Stomach (tissue), 9 donors: ENCODE data around the gene FAM171A1. TPM values are rescaled to one million over a fixed set of nuclear protein-coding genes. Genes with fewer than 3 reads are reported as not detected.
"Not testable (repeated sequence)": the region's sequence is repeated elsewhere in the genome, so short reads cannot be mapped to it uniquely, and the experiment has no call there.

Experiments
- DNase-seq, 2 donors: peaks; one replicate each; pipeline versions ENCODE4 v3.0.0 to v3.0.0-alpha.2; 2013 to 2019
- H3K27ac ChIP-seq, 5 donors: fragments of 200-600 bp in 4 of 5; sonication (generic) in 4 of 5; one replicate each; pipeline ENCODE4 v1.5.1; 2013 to 2019; ENCODE audit warnings: mild to moderate bottlenecking in 1 of 5, moderate library complexity in 1 of 5
- H3K27me3 ChIP-seq, 3 donors: fragments of 200-600 bp; sonication (generic); one replicate each; pipeline ENCODE4 v1.5.1; 2017 to 2019; ENCODE audit warnings: mixed run types in 1 of 3
- H3K36me3 ChIP-seq, 4 donors: fragments of 200-600 bp; sonication (generic); 1 replicate in 3 of 4; 2 replicates in 1 of 4; pipeline ENCODE4 v1.5.1; 2016 to 2019
- H3K4me1 ChIP-seq, 4 donors: fragments of 200-600 bp; sonication (generic); one replicate each; pipeline ENCODE4 v1.5.1; 2016 to 2019
- H3K4me3 ChIP-seq, 4 donors: fragments of 200-600 bp; sonication (generic) in 3 of 4; one replicate each; pipeline ENCODE4 v1.5.1; 2016 to 2019; ENCODE audit warnings: mild to moderate bottlenecking in 1 of 4
- H3K9me3 ChIP-seq, 4 donors: fragments of 200-600 bp; sonication (generic); one replicate each; pipeline ENCODE4 v1.5.1; 2016 to 2019
- EP300 ChIP-seq: sonication (generic); formaldehyde crosslinking; IDR thresholded peaks from one replicate; pipeline ENCODE4 v1.6.1; 2017; ENCODE audit warnings: antibody characterized with exemption
- POLR2A ChIP-seq, 4 donors: fragments of 450-650 bp; IDR thresholded peaks; one replicate each; pipeline ENCODE4 v1.6.1; 2016; ENCODE audit warnings: antibody characterized with exemption in 4 of 4, control low read depth in 2 of 4, mild to moderate bottlenecking in 1 of 4, moderate library complexity in 1 of 4
- POLR2AphosphoS5 ChIP-seq, 3 donors: sonication (generic); formaldehyde crosslinking; IDR thresholded peaks; one replicate each; pipeline ENCODE4 v1.6.1; 2016; ENCODE audit warnings: antibody characterized with exemption in 3 of 3
- WGBS, 5 donors: extraction: QIAGEN DNeasy Blood & Tissue Kit in 3 of 5; methylation state at CpG; one replicate each; pipeline versions ENCODE4 v1.1.5 to v1.1.7; 2013 to 2018; 5-methylcytosine and 5-hydroxymethylcytosine counted together
- intact Hi-C: fragments of 100-400 bp; cut with DNase I; formaldehyde crosslinking; loops from one replicate; pipeline ENCODE4 v1.15.1; 2023; ENCODE audit warnings: low total_unique reads
- polyA plus RNA-seq, 3 donors: library from polyadenylated mRNA; stranded (reverse); fragments of 200-250 nt; gene quantifications; one replicate each; pipeline ENCODE4 v1.2.3, GENCODE V29; 2013
- total RNA-seq, 5 donors: library from RNA; depleted of rRNA; stranded (reverse); fragments of >200 nt; gene quantifications; one replicate each; pipeline versions ENCODE4 v1.1.0 to v1.2.3, GENCODE V29; 2014 to 2016
- TF ChIP-seq, protein P1 (sequence below), 7 experiments: fragments of 450-650 bp in 4 of 7; fragments of 200-600 bp in 3 of 7; sonication (generic) in 3 of 7; IDR thresholded peaks; one replicate each; pipeline ENCODE4 v1.5.1; 2016 to 2019; ENCODE audit warnings: antibody characterized with exemption in 7 of 7, control low read depth in 2 of 7, mild to moderate bottlenecking in 1 of 7
- donor health status: healthy with polysubstance abuse.
- donor health status: Bipolar disorder and iron deficiency.
- donor health status: healthy.

FAM171A1 gene
- total and polyA plus RNA-seq, 8 donors: 1.8 to 98.7 (median 10.3) TPM

DNA sequence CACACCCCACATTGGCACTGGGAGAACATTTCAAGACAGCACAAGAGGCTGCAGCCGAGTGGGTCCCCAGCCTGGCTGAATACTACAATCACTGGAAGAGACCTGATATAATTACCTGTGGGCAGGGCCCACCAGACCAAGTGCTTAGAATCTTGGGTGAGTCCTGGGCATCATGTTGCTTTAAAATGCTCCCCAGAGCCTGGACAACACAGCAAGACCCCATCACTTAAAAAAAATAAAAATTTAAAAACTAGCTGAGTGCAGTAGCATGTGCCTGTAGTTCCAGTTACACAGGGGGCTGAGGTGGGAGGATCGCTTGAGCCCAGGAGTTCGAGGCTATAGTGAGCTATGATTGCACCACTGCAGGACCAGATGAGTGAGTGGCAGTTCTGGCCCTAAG lies 28.1 kb downstream of the FAM171A1 start:
- H3K27ac ChIP-seq: no peak overlapping the region
- H3K4me1 ChIP-seq: peaks cover 7 to 36% (median 20%) of the 10 kb centered on the region in 4 donors
- intact Hi-C loops: no loop called here
- H3K36me3 ChIP-seq: no peaks in the 10 kb centered on the region
- 90 to 99% (median 94%) methylated on average over 3 of the region's 3 CpGs for WGBS, 5 donors
- DNase-seq: no peak
- no peak overlapping the region for H3K4me3 ChIP-seq
- no peaks in the 10 kb centered on the region for H3K27me3 ChIP-seq
- TF ChIP-seq POLR2A (IDR thresholded peaks at IDR 0.05) (no peak), POLR2AphosphoS5 (IDR thresholded peaks at IDR 0.05) (no peak)
- H3K9me3 ChIP-seq: no peaks in the 10 kb centered on the region

DNA sequence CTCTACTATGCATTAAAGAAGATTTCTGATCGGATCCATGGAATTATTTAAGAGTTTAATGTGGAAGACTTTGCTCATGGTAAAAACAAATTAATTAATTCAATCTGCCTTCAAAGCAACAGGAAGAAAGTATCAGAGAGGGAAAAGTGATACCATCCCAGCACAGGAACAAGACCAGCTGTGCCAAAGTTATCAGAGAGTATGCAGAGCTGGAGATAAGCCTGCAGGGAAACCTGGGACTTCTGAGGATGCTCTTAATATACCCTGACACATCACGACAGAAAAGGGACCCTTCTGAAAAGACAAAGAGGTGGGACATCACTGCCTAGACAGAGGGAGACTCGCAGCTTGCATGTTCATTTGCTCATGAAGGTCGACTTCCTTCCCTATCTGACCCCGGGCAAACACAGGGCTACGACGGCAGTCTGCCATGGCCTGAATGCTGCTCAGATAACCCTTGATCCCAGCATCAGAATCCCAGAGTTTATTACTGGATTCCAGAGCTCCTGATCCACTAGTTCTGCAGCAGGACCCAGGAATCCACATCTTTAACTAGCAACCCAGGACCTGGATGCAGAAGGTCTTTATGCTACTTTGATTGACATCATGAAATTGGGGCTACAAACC lies 29.5 kb downstream of the FAM171A1 start:
- Histone ChIP-seq H3K36me3 (no peaks in the 10 kb centered on the region), H3K9me3 (no peaks in the 10 kb centered on the region), H3K27me3 (no peaks in the 10 kb centered on the region), H3K27ac (no peak overlapping the region), H3K4me1 (peaks cover 7 to 31% (median 16%) of the 10 kb centered on the region in 4 donors), H3K4me3 (no peak overlapping the region)
- no peak for DNase-seq
- intact Hi-C loops: no loop called here
- 35 to 53% (median 43%) methylated on average over 7 of the region's 7 CpGs for WGBS, 5 donors
- no peak for TF ChIP-seq POLR2A (IDR thresholded peaks at IDR 0.05)
- no peak for TF ChIP-seq POLR2AphosphoS5 (IDR thresholded peaks at IDR 0.05)
- TF ChIP-seq EP300: no peak
- TF ChIP-seq, protein P1, sequence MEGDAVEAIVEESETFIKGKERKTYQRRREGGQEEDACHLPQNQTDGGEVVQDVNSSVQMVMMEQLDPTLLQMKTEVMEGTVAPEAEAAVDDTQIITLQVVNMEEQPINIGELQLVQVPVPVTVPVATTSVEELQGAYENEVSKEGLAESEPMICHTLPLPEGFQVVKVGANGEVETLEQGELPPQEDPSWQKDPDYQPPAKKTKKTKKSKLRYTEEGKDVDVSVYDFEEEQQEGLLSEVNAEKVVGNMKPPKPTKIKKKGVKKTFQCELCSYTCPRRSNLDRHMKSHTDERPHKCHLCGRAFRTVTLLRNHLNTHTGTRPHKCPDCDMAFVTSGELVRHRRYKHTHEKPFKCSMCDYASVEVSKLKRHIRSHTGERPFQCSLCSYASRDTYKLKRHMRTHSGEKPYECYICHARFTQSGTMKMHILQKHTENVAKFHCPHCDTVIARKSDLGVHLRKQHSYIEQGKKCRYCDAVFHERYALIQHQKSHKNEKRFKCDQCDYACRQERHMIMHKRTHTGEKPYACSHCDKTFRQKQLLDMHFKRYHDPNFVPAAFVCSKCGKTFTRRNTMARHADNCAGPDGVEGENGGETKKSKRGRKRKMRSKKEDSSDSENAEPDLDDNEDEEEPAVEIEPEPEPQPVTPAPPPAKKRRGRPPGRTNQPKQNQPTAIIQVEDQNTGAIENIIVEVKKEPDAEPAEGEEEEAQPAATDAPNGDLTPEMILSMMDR (IDR thresholded peaks at IDR 0.05): no peak

DNA sequence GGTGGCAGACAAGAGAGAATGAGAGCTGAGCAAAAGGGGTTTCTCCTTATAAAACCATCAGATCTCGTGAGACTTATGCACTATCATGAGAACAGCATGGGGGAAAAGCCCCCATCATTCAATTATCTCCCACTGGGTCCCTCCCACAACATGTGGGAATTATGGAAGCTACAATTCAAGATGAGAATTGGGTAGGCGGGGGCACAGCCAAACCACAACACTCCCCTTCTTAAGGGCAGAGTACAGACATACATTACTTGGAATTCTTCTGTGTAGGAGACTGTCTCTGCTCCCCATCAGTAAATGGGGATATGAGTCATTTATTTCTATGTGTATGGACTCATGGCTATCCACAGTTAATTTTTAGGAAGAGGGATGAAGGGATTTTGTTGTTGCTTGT lies 31.2 kb downstream of the FAM171A1 start:
- intact Hi-C loops: no loop called here
- Histone ChIP-seq H3K27me3 (no peaks in the 10 kb centered on the region), H3K4me3 (no peak overlapping the region), H3K4me1 (peaks cover 13 to 28% (median 18%) of the 10 kb centered on the region in 4 donors), H3K9me3 (no peaks in the 10 kb centered on the region), H3K27ac (no peak overlapping the region), H3K36me3 (no peaks in the 10 kb centered on the region)
- TF ChIP-seq, protein P1 (IDR thresholded peaks at IDR 0.05): no peak
- TF ChIP-seq POLR2A (IDR thresholded peaks at IDR 0.05) (no peak), EP300 (no peak), POLR2AphosphoS5 (IDR thresholded peaks at IDR 0.05) (no peak)
- DNase-seq: no peak
- 90 to 98% (median 93%) methylated on average over 2 of the region's 2 CpGs for WGBS, 5 donors

GRCh38 chr10:15337441-15337923 lies 33.6 kb downstream of the FAM171A1 start:
- H3K27me3 ChIP-seq, H3K4me3 ChIP-seq, intact Hi-C loops, H3K36me3 ChIP-seq, H3K27ac ChIP-seq, DNase-seq, H3K9me3 ChIP-seq: not testable (repeated sequence)
- peaks cover 10 to 27% (median 20%) of the 10 kb centered on the region in 4 donors for H3K4me1 ChIP-seq
- WGBS, 5 donors: 95 to 97% (median 96%) methylated on average over 24 of the region's 24 CpGs

GRCh38 chr10:15336211-15336610 lies 34.9 kb downstream of the FAM171A1 start:
- no peak overlapping the region for H3K27ac ChIP-seq
- 68 to 81% (median 73%) methylated on average over 4 of the region's 4 CpGs for WGBS, 5 donors
- intact Hi-C loops: no loop called here

More at GRCh38 chr10:15336211-15336610, 34.9 kb downstream of the FAM171A1 start:
- TF ChIP-seq EP300 (no peak), POLR2A (IDR thresholded peaks at IDR 0.05) (no peak), POLR2AphosphoS5 (IDR thresholded peaks at IDR 0.05) (no peak)
- TF ChIP-seq, protein P1 (IDR thresholded peaks at IDR 0.05): no peak
- Histone ChIP-seq H3K4me1 (peaks cover 7 to 27% (median 15%) of the 10 kb centered on the region in 4 donors), H3K27me3 (no peaks in the 10 kb centered on the region), H3K36me3 (no peaks in the 10 kb centered on the region), H3K9me3 (no peaks in the 10 kb centered on the region), H3K4me3 (no peak overlapping the region)
- DNase-seq: no peak
